ENCODE data around the gene REV3L.

REV3L gene

DNA sequence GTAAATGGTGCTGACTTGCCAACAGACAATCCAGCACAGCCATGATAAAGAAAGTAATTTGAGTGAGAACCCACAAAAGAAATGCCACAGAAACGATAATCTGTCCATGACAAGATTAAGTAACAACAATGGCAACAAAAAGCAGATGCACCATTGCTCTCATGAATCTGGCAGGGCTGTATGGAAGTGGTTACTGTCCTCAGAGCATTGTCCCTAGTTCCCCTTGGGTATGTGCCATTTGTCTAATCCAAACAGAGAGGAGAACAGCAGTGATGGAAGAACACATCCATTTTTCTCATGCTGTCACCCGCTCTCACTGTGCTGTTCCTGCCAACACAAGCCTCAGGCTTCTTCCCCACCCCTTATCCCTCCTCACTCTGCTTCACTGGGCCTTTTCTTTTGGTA lies 65.8 kb downstream of the REV3L start:
- Histone ChIP-seq H3K27me3 (ENCODE audit: insufficient read depth, poor library complexity, severe bottlenecking) (no peaks in the 10 kb centered on the region), H3K27ac (replicated peaks) (no peak overlapping the region), H3K4me3 (replicated peaks; ENCODE audit: insufficient read depth, low read length) (no peak overlapping the region)
- no peak for TF ChIP-seq GABPA (IDR thresholded peaks at IDR 0.05; ENCODE audit: low read depth)
- no peak for TF ChIP-seq POLR2AphosphoS5 (IDR thresholded peaks at IDR 0.05; ENCODE audit: low read depth)
- no peak for TF ChIP-seq SPI1 (IDR thresholded peaks at IDR 0.05; ENCODE audit: borderline replicate concordance, low read depth)
- TF ChIP-seq, protein P1, sequence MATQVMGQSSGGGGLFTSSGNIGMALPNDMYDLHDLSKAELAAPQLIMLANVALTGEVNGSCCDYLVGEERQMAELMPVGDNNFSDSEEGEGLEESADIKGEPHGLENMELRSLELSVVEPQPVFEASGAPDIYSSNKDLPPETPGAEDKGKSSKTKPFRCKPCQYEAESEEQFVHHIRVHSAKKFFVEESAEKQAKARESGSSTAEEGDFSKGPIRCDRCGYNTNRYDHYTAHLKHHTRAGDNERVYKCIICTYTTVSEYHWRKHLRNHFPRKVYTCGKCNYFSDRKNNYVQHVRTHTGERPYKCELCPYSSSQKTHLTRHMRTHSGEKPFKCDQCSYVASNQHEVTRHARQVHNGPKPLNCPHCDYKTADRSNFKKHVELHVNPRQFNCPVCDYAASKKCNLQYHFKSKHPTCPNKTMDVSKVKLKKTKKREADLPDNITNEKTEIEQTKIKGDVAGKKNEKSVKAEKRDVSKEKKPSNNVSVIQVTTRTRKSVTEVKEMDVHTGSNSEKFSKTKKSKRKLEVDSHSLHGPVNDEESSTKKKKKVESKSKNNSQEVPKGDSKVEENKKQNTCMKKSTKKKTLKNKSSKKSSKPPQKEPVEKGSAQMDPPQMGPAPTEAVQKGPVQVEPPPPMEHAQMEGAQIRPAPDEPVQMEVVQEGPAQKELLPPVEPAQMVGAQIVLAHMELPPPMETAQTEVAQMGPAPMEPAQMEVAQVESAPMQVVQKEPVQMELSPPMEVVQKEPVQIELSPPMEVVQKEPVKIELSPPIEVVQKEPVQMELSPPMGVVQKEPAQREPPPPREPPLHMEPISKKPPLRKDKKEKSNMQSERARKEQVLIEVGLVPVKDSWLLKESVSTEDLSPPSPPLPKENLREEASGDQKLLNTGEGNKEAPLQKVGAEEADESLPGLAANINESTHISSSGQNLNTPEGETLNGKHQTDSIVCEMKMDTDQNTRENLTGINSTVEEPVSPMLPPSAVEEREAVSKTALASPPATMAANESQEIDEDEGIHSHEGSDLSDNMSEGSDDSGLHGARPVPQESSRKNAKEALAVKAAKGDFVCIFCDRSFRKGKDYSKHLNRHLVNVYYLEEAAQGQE (IDR thresholded peaks at IDR 0.05; ENCODE audit: insufficient replicate concordance, low read depth): no peak
- TF ChIP-seq, protein P2, sequence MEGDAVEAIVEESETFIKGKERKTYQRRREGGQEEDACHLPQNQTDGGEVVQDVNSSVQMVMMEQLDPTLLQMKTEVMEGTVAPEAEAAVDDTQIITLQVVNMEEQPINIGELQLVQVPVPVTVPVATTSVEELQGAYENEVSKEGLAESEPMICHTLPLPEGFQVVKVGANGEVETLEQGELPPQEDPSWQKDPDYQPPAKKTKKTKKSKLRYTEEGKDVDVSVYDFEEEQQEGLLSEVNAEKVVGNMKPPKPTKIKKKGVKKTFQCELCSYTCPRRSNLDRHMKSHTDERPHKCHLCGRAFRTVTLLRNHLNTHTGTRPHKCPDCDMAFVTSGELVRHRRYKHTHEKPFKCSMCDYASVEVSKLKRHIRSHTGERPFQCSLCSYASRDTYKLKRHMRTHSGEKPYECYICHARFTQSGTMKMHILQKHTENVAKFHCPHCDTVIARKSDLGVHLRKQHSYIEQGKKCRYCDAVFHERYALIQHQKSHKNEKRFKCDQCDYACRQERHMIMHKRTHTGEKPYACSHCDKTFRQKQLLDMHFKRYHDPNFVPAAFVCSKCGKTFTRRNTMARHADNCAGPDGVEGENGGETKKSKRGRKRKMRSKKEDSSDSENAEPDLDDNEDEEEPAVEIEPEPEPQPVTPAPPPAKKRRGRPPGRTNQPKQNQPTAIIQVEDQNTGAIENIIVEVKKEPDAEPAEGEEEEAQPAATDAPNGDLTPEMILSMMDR (IDR thresholded peaks at IDR 0.05; ENCODE audit: insufficient read depth, low read length): no peak
- no peak for DNase-seq (ENCODE audit: low read depth in 1 of 2, low spot score in 1 of 2)

DNA sequence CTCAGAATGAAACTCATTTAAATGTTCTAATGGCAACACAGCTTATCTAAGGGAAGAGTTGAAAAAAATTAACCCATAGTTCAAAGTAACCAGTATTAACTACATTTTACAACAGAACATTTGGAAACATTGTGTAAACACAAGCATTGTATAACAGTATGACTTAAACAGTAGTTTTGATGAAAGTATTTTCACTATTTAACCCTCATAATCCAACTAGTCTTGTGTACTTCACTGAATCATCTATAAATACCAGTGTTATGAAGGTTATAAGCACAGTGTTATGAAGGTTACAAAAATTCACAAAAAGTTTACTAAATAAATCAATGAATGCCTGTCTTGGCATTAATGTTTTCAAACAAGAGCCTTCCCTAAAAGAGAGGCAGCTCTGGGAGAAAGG lies 66.5 kb downstream of the REV3L start:
- TF ChIP-seq SPI1 (IDR thresholded peaks at IDR 0.05; ENCODE audit: borderline replicate concordance, low read depth) (no peak), GABPA (IDR thresholded peaks at IDR 0.05; ENCODE audit: low read depth) (no peak), POLR2AphosphoS5 (IDR thresholded peaks at IDR 0.05; ENCODE audit: low read depth) (no peak)
- TF ChIP-seq, protein P1 (IDR thresholded peaks at IDR 0.05; ENCODE audit: insufficient replicate concordance, low read depth): no peak
- TF ChIP-seq, protein P2 (IDR thresholded peaks at IDR 0.05; ENCODE audit: insufficient read depth, low read length): no peak
- Histone ChIP-seq H3K27me3 (ENCODE audit: insufficient read depth, poor library complexity, severe bottlenecking) (no peaks in the 10 kb centered on the region), H3K27ac (replicated peaks) (no peak overlapping the region), H3K4me3 (replicated peaks; ENCODE audit: insufficient read depth, low read length) (no peak overlapping the region)
- no peak for DNase-seq (ENCODE audit: low read depth in 1 of 2, low spot score in 1 of 2)

DNA sequence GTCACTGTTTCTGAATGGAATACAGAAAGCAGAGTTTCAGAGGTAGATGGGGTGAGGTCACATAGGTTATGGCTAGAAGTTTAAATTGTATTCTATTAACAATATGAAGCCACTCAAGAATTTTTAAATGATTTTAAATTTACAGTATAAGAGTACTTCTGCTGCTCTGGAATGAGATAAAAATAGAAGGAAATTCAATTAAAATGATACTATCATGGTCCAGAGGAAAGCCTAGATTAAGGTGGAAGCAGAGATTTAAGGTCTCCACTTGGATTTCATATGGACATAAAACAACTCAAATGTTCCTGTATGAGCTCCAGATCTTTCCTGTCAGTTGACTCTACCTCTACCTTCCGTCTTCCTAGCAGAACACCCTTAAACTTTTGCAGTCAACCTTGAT lies 68.6 kb downstream of the REV3L start:
- no peak overlapping the region for H3K4me3 ChIP-seq (replicated peaks; ENCODE audit: insufficient read depth, low read length)
- H3K27me3 ChIP-seq (ENCODE audit: insufficient read depth, poor library complexity, severe bottlenecking): no peaks in the 10 kb centered on the region
- TF ChIP-seq, protein P1 (IDR thresholded peaks at IDR 0.05; ENCODE audit: insufficient replicate concordance, low read depth): no peak
- TF ChIP-seq POLR2AphosphoS5 (IDR thresholded peaks at IDR 0.05; ENCODE audit: low read depth) (no peak), SPI1 (IDR thresholded peaks at IDR 0.05; ENCODE audit: borderline replicate concordance, low read depth) (no peak), GABPA (IDR thresholded peaks at IDR 0.05; ENCODE audit: low read depth) (no peak)
- TF ChIP-seq, protein P2 (IDR thresholded peaks at IDR 0.05; ENCODE audit: insufficient read depth, low read length): no peak
- DNase-seq (ENCODE audit: low read depth in 1 of 2, low spot score in 1 of 2): no peak
- H3K27ac ChIP-seq (replicated peaks): no peak overlapping the region

Measured in HL-60 (cell line).